ENCODE results near the gene ARHGAP32. TPM values are rescaled to one million over a fixed set of nuclear protein-coding genes. Genes with fewer than 3 reads are reported as not detected.

Gene ARHGAP32
- total RNA-seq, 1 experiment from 2014 or later, result 54.0 TPM

- Histone ChIP-seq H3K9me3 (peaks cover 4% of the 10 kb centered on the region), H3K36me3 (ENCODE audit: control insufficient read depth, insufficient read depth, low read length) (no peaks in the 10 kb centered on the region; the same call in 1 of the 2 replicates), H3K27me3 (replicated peaks; ENCODE audit: control insufficient read depth, insufficient read depth, low read length) (no peaks in the 10 kb centered on the region), H3K4me3 (ENCODE audit: low read depth, low read length) (no peak overlapping the region), H3K4me1 (no peaks in the 10 kb centered on the region)
- Mint-ChIP-seq H3K4me3 (ENCODE audit: unreplicated experiment) (no peak overlapping the region), H3K36me3 (ENCODE audit: insufficient read depth, unreplicated experiment) (peaks cover 13% of the 10 kb centered on the region), H3K27me3 (ENCODE audit: insufficient read depth, unreplicated experiment) (no peaks in the 10 kb centered on the region), H3K9me3 (ENCODE audit: unreplicated experiment) (peaks cover 49% of the 10 kb centered on the region), H3K27ac (ENCODE audit: unreplicated experiment) (no peak overlapping the region), H3K4me1 (ENCODE audit: low read depth, unreplicated experiment) (no peaks in the 10 kb centered on the region)
- POLR2A ChIA-PET, result no interaction called here
- TF ChIP-seq, protein P1, sequence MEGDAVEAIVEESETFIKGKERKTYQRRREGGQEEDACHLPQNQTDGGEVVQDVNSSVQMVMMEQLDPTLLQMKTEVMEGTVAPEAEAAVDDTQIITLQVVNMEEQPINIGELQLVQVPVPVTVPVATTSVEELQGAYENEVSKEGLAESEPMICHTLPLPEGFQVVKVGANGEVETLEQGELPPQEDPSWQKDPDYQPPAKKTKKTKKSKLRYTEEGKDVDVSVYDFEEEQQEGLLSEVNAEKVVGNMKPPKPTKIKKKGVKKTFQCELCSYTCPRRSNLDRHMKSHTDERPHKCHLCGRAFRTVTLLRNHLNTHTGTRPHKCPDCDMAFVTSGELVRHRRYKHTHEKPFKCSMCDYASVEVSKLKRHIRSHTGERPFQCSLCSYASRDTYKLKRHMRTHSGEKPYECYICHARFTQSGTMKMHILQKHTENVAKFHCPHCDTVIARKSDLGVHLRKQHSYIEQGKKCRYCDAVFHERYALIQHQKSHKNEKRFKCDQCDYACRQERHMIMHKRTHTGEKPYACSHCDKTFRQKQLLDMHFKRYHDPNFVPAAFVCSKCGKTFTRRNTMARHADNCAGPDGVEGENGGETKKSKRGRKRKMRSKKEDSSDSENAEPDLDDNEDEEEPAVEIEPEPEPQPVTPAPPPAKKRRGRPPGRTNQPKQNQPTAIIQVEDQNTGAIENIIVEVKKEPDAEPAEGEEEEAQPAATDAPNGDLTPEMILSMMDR (IDR thresholded peaks at IDR 0.05; ENCODE audit: insufficient read depth in 1 of 2, low read depth in 1 of 2, low read length in 1 of 2, severe bottlenecking in 1 of 2, unreplicated experiment in 1 of 2), result no peak
- BruUV-seq (replicated peaks), result no TSS peak
- no peak for DNase-seq
- CTCF ChIA-PET, result no interaction called here
- intact Hi-C loops (cut with micrococcal nuclease; ENCODE audit: unreplicated experiment), result no loop called here
Measured at GRCh38 chr11:129106788-129107187, 85.3 kb downstream of the ARHGAP32 start.

GRCh38 chr11:129102756-129103155 lies 89.4 kb downstream of the ARHGAP32 start:
- Histone ChIP-seq H3K27me3 (replicated peaks; ENCODE audit: control insufficient read depth, insufficient read depth, low read length) (no peaks in the 10 kb centered on the region), H3K4me3 (ENCODE audit: low read depth, low read length) (no peak overlapping the region), H3K9me3 (peaks cover 12% of the 10 kb centered on the region), H3K36me3 (ENCODE audit: control insufficient read depth, insufficient read depth, low read length) (no peaks in the 10 kb centered on the region; the same call in 1 of the 2 replicates), H3K4me1 (no peaks in the 10 kb centered on the region)
- H3K27me3 Mint-ChIP-seq (ENCODE audit: insufficient read depth, unreplicated experiment), result no peaks in the 10 kb centered on the region
- DNase-seq, result no peak
- H3K9me3 Mint-ChIP-seq (ENCODE audit: unreplicated experiment), result peaks cover 68% of the 10 kb centered on the region
- H3K4me3 Mint-ChIP-seq (ENCODE audit: unreplicated experiment), result no peak overlapping the region
- POLR2A ChIA-PET, result no interaction called here
- no TSS peak for BruUV-seq (replicated peaks)
- no peaks in the 10 kb centered on the region for H3K4me1 Mint-ChIP-seq (ENCODE audit: low read depth, unreplicated experiment)
- no peak overlapping the region for H3K27ac Mint-ChIP-seq (ENCODE audit: unreplicated experiment)
- H3K36me3 Mint-ChIP-seq (ENCODE audit: insufficient read depth, unreplicated experiment), result peaks cover 21% of the 10 kb centered on the region
- CTCF ChIA-PET, result no interaction called here
- TF ChIP-seq, protein P1 (IDR thresholded peaks at IDR 0.05; ENCODE audit: insufficient read depth in 1 of 2, low read depth in 1 of 2, low read length in 1 of 2, severe bottlenecking in 1 of 2, unreplicated experiment in 1 of 2), result no peak
- intact Hi-C loops (cut with micrococcal nuclease; ENCODE audit: unreplicated experiment), result no loop called here

DNA sequence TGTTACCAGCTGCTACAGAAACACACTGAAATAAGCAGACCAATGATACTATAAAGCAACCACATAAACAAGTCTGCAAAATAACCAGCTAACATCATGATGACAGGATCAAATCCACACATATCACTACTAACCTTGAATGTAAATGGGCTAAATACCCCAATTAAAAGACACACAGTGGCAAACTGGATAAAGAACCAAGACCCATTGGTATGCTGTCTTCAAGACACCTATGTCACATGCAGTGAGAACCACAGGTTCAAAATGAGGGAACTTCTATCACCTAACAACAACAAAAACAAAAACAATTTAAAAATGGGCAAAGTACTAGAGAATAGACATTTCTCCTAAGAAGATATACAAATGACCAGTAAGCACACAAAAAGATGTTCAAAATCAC lies 89.9 kb downstream of the ARHGAP32 start:
- Histone ChIP-seq H3K9me3 (peaks cover 15% of the 10 kb centered on the region), H3K4me1 (no peaks in the 10 kb centered on the region), H3K27me3 (replicated peaks; ENCODE audit: control insufficient read depth, insufficient read depth, low read length) (no peaks in the 10 kb centered on the region), H3K36me3 (ENCODE audit: control insufficient read depth, insufficient read depth, low read length) (no peaks in the 10 kb centered on the region), H3K4me3 (ENCODE audit: low read depth, low read length) (no peak overlapping the region)
- Mint-ChIP-seq H3K4me1 (ENCODE audit: low read depth, unreplicated experiment) (no peaks in the 10 kb centered on the region), H3K27me3 (ENCODE audit: insufficient read depth, unreplicated experiment) (no peaks in the 10 kb centered on the region), H3K36me3 (ENCODE audit: insufficient read depth, unreplicated experiment) (peaks cover 21% of the 10 kb centered on the region), H3K27ac (ENCODE audit: unreplicated experiment) (no peak overlapping the region), H3K9me3 (ENCODE audit: unreplicated experiment) (peaks cover 69% of the 10 kb centered on the region), H3K4me3 (ENCODE audit: unreplicated experiment) (no peak overlapping the region)
- CTCF ChIA-PET, result no interaction called here
- DNase-seq, result no peak
- intact Hi-C loops (cut with micrococcal nuclease; ENCODE audit: unreplicated experiment), result no loop called here
- POLR2A ChIA-PET, result no interaction called here
- no TSS peak for BruUV-seq (replicated peaks)
- TF ChIP-seq, protein P1 (IDR thresholded peaks at IDR 0.05; ENCODE audit: insufficient read depth in 1 of 2, low read depth in 1 of 2, low read length in 1 of 2, severe bottlenecking in 1 of 2, unreplicated experiment in 1 of 2), result no peak
